ENCODE data around the gene ZDHHC22.

GRCh38 chr14:77175843-77176242 is 34.3 kb upstream of the ZDHHC22 start:
- TF ChIP-seq FOXM1 (IDR thresholded peaks at IDR 0.05; ENCODE audit: borderline replicate concordance, low read depth) = no peak
- TF ChIP-seq REST (IDR thresholded peaks at IDR 0.05; ENCODE audit: low read depth) = no peak
- TF ChIP-seq ZBTB7A (IDR thresholded peaks at IDR 0.05; ENCODE audit: low read depth) = no peak
- TF ChIP-seq TAF1 (IDR thresholded peaks at IDR 0.05; ENCODE audit: low read depth) = no peak
